MCF 10A (cell line): ENCODE results near the gene PIAS3. TPM values are rescaled to one million over a fixed set of nuclear protein-coding genes. Genes with fewer than 3 reads are reported as not detected.

Source experiments
- BruUV-seq: library from RNA; stranded (reverse); fragments of 400-500 nt; replicated peaks from 2 replicates; lab custom pipeline; 2021; lab: Mats Ljungman, UMichigan
- CTCF ChIA-PET: fragments of 300-600 bp; sonication (Branson Sonifier 250); formaldehyde crosslinking; extraction: SDS; loops from one replicate; lab custom pipeline; 2021; ENCODE audit warnings: antibody characterized with exemption, inconsistent platforms; lab: Yijun Ruan, JAX
- POLR2A ChIA-PET: fragments of 300-600, 350-650 bp; sonication (Branson Sonifier 250); formaldehyde crosslinking; extraction: SDS; loops from one replicate; lab custom pipeline; 2020; ENCODE audit warnings: antibody characterized with exemption, inconsistent platforms; lab: Yijun Ruan, JAX
- DNase-seq: peaks from one replicate; pipeline ENCODE4 v3.0.0-alpha.2; 2018; ENCODE audit not compliant: unreplicated experiment
- H3K27ac Mint-ChIP-seq: one replicate; pipeline ENCODE4 v1.8.0; 2022; ENCODE audit warnings: mild to moderate bottlenecking, low read depth, mixed read lengths; ENCODE audit not compliant: unreplicated experiment
- H3K27me3 Mint-ChIP-seq: one replicate; pipeline ENCODE4 v1.8.0; 2022; ENCODE audit warnings: mixed read lengths; ENCODE audit not compliant: insufficient read depth, unreplicated experiment
- H3K36me3 Mint-ChIP-seq: one replicate; pipeline ENCODE4 v1.8.0; 2022; ENCODE audit warnings: mild to moderate bottlenecking, moderate library complexity, mixed read lengths; ENCODE audit not compliant: insufficient read depth, unreplicated experiment
- H3K4me1 Mint-ChIP-seq: one replicate; pipeline ENCODE4 v1.8.0; 2022; ENCODE audit warnings: mixed read lengths; ENCODE audit not compliant: insufficient read depth, unreplicated experiment
- H3K4me3 Mint-ChIP-seq: one replicate; pipeline ENCODE4 v1.8.0; 2022; ENCODE audit warnings: mild to moderate bottlenecking, moderate library complexity, mixed read lengths; ENCODE audit not compliant: unreplicated experiment
- H3K9me3 Mint-ChIP-seq: one replicate; pipeline ENCODE4 v1.8.0; 2022; ENCODE audit warnings: mixed read lengths; ENCODE audit not compliant: unreplicated experiment
- CTCF ChIP-seq: fragments of 200-600 bp; IDR thresholded peaks from one replicate; pipeline ENCODE4 v1.8.0; 2022; ENCODE audit warnings: antibody characterized with exemption, mild to moderate bottlenecking; ENCODE audit not compliant: unreplicated experiment
- intact Hi-C: fragments of 100-400 bp; cut with micrococcal nuclease; formaldehyde crosslinking; loops from 2 replicates; pipeline ENCODE4 v1.14.1; 2022
- total RNA-seq: library from RNA; stranded (reverse); gene quantifications from 2 replicates; pipeline ENCODE4 v1.2.3, GENCODE V29; 2022

PIAS3 gene
- total RNA-seq, 1 experiment from 2014 or later = 34.3 TPM

GRCh38 chr1:145893306-145894055 lies 34.6 kb upstream of the PIAS3 start:
- intact Hi-C loops = no loop called here
- peaks cover 36% of the 10 kb centered on the region for H3K4me1 Mint-ChIP-seq

GRCh38 chr1:145892486-145893087 lies 33.7 kb upstream of the PIAS3 start:
- BruUV-seq = TSS peak; percentile 91
- peak; percentile 72 for DNase-seq
- Mint-ChIP-seq H3K4me1 (peaks cover 36% of the 10 kb centered on the region), H3K9me3 (no peaks in the 10 kb centered on the region), H3K4me3 (peak overlapping the region; percentile 57), H3K36me3 (peaks cover 17% of the 10 kb centered on the region), H3K27me3 (no peaks in the 10 kb centered on the region), H3K27ac (peak overlapping the region; percentile 95)
- intact Hi-C loops = loop anchor here (1.0 kb wide), 5 partner anchors 18 to 121 kb away; partner anchors contain the start of genes ITGA10 and RBM8A
- POLR2A ChIA-PET = interaction anchor here (0.8 to 4.7 kb wide), 34 partner anchors 10 to 143 kb away, joined by 3 to 284 read pairs (median 10); partner anchors contain the start of genes ANKRD34A, ITGA10, LIX1L and NUDT17
- no peak for TF ChIP-seq CTCF
- CTCF ChIA-PET = interaction anchor here (0.6 to 21.0 kb wide), 38 partner anchors 10 to 203 kb away, joined by 3 to 617 read pairs (median 7); partner anchors contain the start of genes ANKRD34A, HJV, ITGA10 and LIX1L

More at GRCh38 chr1:145893306-145894055, 34.6 kb upstream of the PIAS3 start:
- POLR2A ChIA-PET = interaction anchor here (0.8 to 4.7 kb wide), 15 partner anchors 9 to 142 kb away, joined by 3 to 284 read pairs (median 26); partner anchors contain the start of genes ANKRD34A, ITGA10, NUDT17 and PEX11B
- Mint-ChIP-seq H3K9me3 (no peaks in the 10 kb centered on the region), H3K27me3 (no peaks in the 10 kb centered on the region), H3K4me3 (no peak overlapping the region), H3K36me3 (peaks cover 15% of the 10 kb centered on the region), H3K27ac (peak overlapping the region; percentile 95)
- CTCF ChIA-PET = interaction anchor here (1.0 to 21.0 kb wide), 14 partner anchors 9 to 146 kb away, joined by 3 to 617 read pairs (median 26); partner anchors contain the start of genes ANKRD34A, ITGA10, LIX1L and NUDT17
- no TSS peak for BruUV-seq
- no peak for DNase-seq
- no peak for TF ChIP-seq CTCF

- H3K9me3 Mint-ChIP-seq = no peaks in the 10 kb centered on the region
- peak; percentile 100 for DNase-seq
- peaks cover 17% of the 10 kb centered on the region for H3K36me3 Mint-ChIP-seq
- H3K4me3 Mint-ChIP-seq = peak overlapping the region; percentile 57
- POLR2A ChIA-PET = interaction anchor here (0.7 to 4.7 kb wide), 41 partner anchors 9 to 144 kb away, joined by 3 to 284 read pairs (median 8); partner anchors contain the start of genes ANKRD34A, ITGA10, LIX1L and NUDT17
- TF ChIP-seq CTCF = peak; percentile 98
- intact Hi-C loops = loop anchor here (1.0 kb wide), 6 partner anchors 18 to 121 kb away; partner anchors contain the start of genes ITGA10, LIX1L and RBM8A
- H3K27me3 Mint-ChIP-seq = no peaks in the 10 kb centered on the region
- CTCF ChIA-PET = interaction anchor here (0.6 to 21.0 kb wide), 48 partner anchors 11 to 202 kb away, joined by 3 to 617 read pairs (median 5); partner anchors contain the start of genes ANKRD34A, HJV, ITGA10 and LIX1L
- H3K27ac Mint-ChIP-seq = peak overlapping the region; percentile 95
- H3K4me1 Mint-ChIP-seq = peaks cover 36% of the 10 kb centered on the region
- TSS peak; percentile 49 for BruUV-seq
Measured at GRCh38 chr1:145891587-145892485, 33.0 kb upstream of the PIAS3 start.
